HG03159 (cell line): ENCODE data around the gene TMEM179B.
A peak's percentile ranks its signal among the peaks of the same experiment; 100 is the strongest.

Source experiments
- ATAC-seq: cut with Tn5 transposase; IDR thresholded peaks from one replicate; pipeline ENCODE4 v1.9.1; 2021; ENCODE audit warnings: mild to moderate bottlenecking, moderate library complexity; ENCODE audit not compliant: unreplicated experiment

The TMEM179B gene

DNA sequence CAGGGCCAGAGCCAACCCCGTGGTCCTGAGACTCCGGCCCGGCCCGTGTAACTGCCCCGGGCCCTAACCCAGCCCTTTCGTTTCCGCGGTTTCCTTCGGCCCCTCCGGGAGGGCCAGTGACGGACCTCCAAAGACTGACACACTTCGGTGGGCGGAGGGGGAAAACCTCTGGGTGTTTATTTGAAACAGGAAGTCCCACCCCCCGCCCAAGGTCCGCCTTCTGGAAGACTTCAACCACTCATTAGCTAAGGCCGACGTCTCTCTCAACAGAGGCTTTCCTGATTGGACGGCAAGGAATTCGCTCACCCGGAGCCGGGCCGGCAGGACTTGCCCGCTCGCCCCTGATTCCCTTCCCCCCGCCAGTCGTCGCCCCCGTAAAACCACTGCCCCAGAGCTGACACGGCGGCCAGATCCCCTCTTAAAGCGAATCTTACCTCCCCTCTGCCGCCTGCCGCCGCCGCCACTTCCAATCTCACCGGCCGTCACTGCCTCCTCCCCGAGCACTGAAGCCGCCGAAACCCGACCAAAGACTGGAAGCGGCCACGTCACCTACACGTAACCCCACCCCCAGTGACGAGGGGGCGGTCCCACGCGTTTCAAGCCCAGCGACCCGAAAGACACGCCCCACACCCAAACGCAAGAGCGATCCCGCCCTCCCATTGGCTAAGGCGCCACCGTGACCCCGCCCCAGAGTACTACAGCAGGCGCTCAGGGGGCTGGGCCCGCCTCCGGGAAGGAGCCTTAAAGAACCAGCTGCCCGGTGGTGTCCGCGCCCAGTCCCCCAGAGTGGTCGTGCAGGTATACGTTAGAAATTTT, 44.5 kb downstream of the TMEM179B start, which contains the start of gene STX5:
Gene STX5, minus strand, starts transcription at position 532 of the 816 bp plus-strand sequence. CDS start 808 bp downstream, outside the sequence.
- ATAC-seq: peak; percentile 83

DNA sequence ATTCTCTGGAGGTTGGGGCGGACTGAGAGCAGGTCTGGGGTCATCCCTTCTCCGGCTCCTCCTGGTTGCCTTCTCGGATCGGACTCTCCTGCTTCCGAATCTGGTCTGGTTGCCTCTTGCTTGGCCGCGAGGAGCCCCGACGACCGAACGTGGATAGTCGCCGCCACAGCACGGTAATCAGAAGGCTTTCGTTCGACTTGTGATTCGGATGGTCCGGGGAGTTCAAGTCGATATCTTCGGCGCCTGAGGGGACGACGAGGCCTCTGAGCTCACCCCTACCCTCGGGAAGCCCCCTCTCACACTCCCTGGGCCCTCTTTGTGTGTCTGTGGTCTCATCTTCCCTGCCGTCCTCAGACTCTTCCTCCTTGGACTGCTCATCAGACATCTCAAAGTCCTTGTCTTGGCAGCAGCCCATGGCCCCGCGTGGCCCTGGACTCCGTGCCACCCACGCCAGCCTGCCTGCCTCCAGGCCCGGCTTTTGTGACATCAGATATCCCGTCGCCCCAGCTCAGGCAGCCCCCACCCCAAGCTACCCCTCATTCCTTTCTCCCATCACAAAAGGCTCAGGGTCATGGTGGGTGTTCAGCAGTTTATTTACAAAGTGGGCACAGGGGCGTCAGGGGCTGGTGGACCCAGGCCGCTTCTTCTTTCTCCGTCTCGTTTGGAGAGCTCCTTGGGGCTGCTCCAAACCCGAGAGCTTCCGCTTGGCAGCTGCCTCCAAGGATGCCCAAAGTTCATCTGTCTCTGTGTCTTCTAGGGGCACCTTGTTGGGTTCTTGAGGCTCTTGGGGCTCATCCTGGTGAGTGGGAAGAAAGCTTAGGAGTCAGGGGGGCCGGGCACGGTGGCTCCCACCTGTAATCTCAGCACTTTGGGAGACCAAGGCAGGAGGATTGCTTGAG, 45.4 kb downstream of the TMEM179B start, which contains the start of gene TEX54:
Gene TEX54, minus strand, starts transcription at position 506 of the 899 bp plus-strand sequence.
- peak; percentile 17 for ATAC-seq

DNA sequence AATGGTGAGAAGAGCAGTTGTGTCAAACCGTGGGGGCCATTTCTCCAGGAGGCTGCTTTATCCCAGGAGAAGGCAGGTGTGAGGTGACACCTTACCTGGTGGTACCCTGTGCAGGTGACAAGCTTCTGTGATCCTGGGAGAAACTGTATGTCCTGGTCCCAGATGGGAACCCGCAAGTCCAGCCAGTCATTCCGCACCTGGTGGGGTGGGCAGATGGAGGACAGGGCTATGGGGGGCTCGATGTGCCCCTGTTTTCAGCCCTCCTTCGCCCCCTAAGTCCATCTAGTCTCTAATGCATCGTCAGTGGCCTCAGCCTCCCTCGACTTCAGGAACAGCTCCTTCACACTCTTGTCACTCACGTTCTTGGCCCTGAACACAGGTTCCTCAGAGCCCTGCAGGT, 48.1 kb downstream of the TMEM179B start:
- no peak for ATAC-seq

DNA sequence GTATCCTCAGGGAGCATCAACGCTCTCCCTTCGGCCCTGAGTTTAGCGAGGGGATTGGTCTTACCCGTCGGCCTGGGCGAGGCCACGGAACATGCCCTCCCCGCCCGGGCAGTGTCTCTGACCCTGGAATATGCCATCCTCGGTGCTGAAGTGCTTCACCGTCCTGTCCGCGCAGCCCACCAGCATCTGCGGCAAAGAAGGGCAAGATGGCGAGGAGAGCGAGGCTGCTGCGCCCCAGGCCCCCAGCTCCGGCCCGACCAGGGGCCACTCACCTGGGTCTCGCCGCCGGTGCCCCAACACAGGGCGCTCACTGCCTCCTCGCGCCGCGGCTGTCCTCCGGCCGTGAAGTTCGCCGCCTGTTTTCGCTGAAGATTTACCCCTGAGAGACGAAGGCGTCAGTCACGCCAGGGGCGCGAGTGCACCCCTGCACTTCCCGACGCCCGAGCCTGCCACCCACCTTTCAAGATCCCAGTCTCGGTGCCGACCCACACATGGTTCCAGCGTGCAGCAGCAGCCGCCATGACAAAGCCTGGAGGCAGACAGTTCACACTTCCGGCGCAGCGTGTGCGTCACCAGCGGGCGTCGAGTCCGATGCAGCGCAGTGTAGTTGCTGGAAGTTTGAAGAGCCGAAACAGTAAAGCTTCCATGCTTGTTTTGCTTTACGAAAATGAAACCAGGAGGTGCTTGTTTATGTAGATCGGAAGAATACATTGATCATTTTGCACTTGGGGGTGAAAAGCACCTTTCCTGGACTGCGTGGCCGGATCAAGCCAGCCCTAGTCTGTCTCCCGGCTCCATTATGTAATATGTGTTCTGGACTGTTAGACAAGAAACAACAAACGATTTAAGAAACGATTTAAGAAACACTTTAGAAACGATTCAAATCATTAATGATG, 52.1 kb downstream of the TMEM179B start, which contains the start of gene WDR74:
Gene WDR74, minus strand, starts transcription at position 541 of the 896 bp plus-strand sequence. Its CDS starts 20 bp downstream, at position 521.
- peak; percentile 45 for ATAC-seq
